ENCODE data around the gene ECI2.
"Not testable (repeated sequence)": the region's sequence is repeated elsewhere in the genome, so short reads cannot be mapped to it uniquely, and the experiment has no call there.

The ECI2 gene

DNA sequence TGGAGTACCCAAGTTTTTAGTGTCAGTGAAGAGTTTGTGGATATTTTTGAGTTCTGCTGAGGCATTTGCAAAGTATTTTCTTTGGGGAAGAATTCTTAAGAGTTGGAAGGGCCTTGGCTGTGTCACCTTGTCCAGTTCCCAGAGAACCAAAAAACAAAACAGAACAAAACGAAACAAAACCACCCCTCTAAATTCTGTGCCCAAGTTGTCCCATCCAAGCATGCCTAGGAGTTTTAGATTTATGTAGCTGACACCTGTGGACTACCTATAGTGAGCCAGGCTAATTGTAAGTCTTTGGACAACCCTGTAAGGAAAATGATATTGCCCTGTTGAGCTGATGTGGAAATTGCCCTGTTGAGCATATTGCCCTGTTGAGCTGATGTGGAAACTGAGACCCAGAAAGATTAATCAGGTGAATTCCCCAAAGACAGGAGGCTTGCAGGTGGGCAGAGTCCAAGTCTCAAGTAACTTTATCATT lies 1.0 kb upstream of the ECI2 start:
- DNase-seq = no peak

DNA sequence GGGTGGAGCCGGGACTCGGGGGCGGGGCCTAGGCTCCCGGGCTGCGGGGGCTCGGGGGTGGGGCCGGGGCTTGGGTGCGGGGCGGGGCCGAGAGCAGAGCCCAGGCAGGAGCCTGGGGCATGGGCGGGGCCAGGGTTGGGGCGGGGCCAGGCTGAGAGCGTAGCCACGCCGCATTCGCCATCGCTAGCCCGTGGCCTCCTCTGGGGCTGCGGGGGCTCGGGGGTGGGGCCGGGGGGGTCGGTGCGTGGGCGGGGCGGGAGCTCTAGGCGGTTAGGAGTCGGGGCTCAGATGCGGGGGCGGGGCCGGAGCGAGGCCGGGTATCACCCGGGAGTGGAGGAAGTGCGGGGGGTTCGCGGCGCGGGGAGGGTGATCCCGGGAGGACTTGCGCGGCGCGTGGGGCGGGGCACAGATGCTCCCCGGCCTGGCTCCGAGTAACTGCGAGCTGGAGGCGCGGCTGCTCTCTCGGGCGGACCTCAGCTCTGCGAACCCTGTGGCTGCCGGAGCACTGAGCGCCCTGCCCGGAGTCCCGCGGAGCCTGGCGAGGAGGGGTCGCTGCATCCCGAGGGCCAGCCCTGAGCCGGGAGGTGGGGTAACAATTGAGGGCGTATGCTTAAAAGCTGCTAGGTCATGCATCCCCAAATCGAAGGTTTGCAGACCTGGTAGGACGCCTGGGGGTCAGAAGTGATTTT lies 434 bp upstream of the ECI2 start:
- DNase-seq = peak; percentile 88 to 91

DNA sequence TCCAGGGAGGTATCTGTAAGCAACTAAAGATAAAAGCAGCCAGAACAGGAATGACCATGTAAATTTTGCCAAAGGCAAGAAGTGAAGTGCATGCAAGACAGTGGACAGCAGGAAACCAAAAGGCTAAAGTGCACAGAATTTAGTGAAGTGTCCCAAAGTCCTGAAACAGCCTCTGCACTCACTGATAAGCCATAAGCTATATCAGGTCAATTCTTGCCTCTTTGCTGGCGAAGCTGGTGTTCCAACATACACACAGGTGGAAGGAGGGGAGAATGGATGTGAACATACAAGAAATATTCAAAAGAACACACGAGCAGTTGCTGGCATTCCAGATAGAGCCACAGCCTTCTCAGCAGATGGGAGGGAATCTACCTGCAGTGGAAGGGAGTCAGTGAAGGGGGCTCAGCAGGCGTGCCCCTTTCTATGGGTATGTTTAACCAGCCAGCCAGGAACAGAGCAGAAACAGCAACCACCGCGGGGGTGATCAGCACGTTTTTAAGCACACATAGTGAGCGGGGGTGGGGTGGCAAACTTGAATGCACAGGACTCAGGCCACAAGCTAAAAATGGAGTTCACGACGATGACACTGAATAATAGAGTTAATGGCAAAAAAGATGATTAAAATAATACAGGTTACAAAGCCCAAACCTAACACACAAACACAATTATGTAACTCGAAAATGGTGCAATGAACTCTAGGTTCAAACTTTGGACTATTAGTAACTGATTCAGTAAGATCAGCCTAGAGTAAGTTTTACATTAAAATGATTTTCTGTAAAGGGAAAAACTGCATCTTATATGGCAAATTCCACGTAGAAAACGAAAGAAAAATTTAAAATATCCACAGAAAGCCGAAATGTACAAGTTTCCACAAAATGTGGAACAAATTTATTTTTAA lies 1.2 kb downstream of the ECI2 start:
- DNase-seq = no peak

DNA sequence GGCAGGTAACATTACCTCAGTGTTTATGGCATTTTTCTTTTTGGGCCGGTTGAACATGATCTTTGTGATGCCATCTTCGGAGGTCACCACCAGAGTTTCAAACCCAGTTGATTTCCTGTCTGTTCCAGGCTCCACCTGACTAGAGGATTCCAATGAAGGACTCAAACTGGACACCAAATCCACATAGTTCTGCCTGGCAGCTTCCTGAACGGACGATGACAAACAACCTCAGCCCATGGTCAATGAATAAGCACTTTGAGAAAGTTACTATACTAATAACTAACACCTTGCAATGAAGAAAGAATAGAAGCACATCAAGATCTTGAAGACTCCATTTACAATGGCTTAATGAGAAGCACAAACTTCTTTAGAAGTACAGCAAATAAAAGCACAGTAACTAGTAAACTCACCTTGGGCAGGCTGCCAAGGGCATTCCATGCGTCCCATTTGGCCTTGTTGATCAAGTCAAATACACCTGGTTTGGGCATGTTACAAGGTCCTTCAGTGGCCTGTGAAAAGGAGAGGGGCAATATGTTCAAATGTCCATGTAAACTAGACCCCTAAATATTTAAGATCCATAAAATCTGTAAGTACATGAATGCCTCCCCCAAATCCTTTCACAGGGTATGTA lies 4.9 kb downstream of the ECI2 start:
- DNase-seq = no peak

DNA sequence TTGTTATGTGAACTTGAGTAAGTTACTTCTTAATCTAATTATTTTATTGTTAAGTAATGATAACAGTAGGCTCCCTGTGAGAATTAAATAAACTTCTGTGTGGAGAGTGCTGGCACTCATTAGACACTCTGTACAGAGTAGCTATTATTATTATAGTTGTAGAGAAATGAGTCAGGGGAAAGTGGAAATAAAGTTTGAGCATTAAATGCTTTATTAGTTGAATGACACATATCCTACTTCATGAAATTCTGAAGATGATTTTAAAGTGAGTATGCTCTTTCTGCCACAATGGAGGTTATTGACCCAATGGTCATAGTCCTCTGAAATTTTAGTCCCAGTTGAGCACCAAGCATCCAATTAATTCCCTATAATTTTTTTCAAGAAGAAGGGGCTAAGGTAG lies 5.9 kb downstream of the ECI2 start:
- DNase-seq = no peak

DNA sequence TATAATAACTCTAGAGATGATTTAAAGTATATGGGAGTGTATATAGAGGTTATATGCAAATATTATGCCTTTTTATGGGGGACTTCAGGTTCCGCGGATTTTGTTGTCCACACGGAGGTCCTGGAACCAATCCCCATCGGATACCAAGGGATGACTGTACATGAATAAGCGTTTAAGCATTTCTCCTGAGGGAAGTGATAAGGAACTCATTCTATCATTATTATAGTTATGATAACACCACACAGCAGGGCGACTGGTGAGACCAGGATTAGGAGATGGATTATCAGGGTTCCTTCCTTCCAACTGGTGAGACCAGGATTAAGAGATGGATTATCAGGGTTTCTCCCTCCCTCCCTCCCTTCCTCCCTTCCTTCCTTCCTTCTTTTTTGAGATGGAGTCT lies 6.6 kb downstream of the ECI2 start:
- DNase-seq = no peak

DNA sequence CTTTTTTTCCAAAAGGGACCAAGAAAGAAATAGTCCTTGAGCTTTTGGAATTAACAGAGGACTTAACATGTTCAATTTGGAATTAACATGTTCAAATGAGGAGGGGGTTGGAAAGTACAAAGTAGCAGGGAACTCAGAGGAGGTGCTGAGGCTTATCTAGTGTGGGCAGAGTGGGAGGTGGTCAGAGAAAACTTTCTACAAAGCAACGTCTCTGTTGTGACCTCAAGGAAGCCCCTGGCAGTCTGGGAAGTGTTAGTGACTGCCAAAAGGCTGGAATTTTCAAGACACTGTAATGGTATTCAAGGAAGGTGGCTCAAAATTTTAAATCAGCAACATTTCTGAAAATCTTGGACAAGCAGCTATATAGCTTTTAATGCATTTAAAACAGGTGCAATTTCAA lies 7.3 kb downstream of the ECI2 start:
- no peak for DNase-seq

DNA sequence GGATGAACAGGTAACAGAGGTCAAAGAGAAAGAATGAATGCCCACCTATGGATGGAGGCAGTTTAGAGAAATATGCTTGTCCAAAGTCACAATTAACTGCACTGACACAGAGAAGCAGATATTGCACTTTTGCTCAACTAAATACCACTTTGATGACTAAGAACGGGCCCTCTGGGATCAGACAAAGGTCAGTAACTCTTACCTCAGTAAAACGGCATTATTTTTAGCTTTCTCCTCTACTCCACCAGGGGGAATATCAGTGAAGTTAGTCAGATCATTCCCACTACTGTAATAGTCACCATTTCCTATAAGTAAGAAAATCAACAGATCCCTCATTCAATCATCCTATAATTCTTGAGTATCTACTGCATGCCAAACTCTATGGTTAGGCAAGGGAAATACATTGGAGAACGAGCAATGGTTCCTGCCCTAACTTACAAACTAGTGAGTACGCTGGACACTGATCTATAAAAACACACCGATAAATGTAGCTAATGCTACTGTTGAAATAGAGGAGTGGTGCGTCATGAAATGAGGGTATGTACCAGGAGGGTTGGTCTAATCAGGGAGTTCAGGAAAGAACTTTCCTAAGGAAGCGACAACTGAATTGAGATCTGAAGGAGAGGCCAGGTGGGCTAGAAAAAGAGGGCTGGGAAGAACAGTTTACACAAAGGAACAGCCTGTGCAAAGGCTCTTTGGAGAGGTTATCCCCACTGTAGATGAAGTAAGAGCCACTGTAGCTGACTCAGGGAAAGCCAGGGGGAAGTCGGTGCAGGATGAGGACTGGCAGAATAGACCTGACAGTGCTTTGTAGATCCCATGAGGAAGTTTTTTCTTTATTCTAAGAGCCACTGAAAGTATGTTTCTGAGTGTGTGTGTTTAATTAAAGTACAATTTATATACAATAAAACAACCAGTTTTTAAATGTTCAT lies 9.2 kb downstream of the ECI2 start:
- DNase-seq = no peak

DNA sequence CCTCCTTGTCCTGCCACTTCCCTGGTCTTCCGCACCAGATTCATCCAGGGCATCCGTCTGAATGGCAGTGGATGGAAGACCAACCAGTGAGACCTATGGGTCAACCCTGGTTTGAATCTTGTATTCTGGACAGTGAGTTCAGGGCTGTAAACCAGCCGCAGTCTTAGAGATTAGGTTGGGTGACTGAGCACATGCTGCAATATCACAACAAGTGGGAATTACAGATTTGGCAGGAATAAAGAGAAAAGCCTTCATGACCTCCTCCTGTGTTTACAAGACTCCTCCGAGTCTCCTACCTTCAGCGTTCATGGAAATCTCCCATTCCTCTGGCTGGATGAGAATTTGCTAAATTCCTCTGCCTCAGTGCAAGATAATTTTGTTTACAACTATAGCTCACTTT lies 9.9 kb downstream of the ECI2 start:
- DNase-seq = no peak

DNA sequence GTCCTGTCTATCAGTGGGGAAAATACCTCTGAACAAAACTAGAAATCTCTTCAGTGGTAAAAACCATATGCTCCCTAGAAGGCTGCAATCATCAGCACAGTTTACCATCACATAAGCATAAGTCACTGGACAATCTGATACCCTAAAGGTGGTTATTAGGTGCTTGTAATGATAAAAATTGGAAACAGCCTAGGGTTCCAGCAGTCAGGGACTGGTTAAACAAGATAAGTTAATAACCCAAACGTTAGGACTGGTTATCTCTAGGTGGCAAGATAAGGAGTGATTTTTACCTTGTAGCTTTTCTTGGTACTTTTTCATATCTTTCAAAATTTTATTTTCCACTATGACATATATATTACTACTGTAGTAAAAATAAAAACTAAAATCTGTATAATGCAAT lies 11.0 kb downstream of the ECI2 start:
- no peak for DNase-seq

DNA sequence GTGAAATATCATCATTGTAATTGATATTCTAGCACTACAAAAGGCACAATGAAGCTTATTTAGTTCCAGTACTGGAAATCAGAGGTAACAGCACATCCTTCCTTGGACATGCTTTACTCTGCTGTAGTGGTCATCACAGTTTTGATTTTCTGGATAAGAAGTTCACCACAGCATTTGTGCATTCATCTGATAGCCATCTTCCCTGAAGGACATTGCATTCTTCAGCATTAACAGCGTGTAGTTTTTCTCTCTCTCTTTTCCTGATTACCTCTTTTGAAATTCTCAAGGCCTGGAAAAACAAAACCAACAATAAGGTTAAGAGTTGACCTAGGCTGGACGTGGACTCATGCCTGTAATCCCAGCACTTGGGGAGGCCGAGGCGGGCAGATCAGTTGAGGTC lies 19.6 kb downstream of the ECI2 start:
- DNase-seq = no peak

DNA sequence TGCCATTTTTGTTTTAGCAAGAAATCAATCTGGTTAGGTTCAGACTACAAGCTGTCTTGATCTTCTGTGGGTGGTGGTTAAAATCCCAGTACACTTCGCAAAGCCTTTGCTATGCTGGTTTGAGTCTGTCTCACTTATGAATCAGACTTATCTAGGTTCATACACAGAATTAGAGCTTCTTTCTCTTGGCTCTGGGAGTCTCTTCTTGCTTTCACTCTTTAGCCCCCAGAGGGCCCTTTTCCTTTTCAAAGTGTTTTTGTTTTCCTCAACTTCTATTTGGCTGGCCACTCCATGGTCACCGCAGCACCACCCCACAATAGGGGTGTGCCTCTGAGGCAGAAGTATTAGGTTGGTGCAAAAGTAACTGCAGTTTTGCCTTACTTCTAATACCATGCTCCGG lies 21.3 kb downstream of the ECI2 start:
- DNase-seq = no peak

DNA sequence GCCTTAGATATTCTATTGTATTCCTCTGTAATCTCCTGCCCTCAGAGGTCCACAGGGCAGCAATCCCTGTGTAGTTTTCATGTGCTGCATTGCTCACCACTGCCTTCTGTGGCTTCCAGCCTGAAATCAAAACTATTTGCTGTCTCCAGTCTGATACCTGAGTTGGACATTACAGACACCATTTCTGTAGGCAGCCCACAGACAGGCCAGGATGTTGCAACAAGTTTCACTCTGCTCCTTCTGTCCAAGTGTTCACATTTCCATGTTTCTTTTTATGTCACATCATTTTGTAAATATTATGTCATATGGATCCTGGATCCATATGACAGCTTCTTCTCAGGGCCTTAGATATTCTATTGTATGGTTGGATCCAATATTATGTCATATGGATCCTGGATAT lies 21.7 kb downstream of the ECI2 start:
- no peak for DNase-seq

DNA sequence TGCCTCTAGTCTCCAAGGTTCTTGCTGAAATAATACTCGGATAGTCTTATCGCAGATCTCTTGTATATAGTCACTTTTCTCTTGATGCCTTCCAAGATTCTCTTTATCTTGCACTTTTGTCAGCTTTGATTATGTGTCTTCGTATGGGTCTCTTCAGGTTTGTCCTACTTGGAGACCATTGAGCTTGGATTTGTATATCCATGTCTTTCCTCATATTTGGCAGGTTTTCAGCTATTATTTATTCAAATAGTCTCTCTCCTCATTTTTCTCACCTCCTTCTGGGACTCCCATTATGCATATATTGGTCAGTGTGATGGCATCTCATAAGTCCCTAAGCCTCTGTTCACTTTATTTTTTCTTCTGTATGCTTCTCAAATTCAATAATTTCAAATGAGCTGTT lies 23.0 kb downstream of the ECI2 start:
- DNase-seq = no peak

DNA sequence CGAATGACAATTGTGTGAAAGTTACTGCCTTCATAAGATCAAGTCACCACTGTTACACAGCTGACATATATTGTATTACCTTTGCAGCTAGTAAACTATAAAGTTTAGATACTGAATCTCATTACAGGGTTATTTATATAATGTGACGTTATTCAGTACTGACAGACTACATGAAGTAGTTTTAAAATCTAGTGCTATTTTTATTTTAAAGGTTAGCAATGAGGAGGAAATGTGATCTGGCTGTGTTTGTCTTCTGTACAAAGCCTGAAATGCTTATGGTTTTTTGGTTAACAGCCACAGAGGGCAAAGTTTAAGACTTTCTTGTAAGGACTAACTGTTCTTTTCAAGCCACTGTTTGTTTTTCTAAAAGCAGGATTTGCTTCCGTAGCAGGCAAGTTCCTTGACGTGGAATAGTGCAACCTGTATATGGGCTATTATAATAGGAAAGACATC lies 26.0 kb downstream of the ECI2 start:
- not testable (repeated sequence) for DNase-seq

DNA sequence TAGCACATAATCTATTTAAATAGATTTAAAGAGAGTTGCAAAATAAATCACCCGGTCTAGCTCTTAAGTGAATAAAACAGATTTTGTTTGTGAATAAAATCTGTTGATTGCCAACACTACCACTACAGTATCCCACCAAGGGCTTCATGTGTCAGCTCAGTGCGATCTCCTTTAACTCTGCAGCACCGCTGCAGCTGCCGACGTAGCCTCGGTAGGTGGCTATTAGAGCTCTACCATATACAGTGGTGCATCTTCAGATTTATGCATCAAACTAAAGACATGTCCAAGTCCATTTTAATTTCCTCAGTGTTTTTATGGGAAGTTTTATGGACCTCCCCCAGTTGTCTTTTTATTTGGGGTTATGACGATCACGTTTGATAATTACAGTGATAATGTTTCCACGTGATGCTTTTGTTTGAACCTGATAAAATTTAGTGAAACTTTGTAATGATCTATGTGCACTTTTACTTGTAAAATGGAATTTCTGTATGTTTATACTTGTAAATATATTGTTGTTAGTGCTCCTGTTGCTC lies 26.7 kb downstream of the ECI2 start:
- DNase-seq = no peak

DNA sequence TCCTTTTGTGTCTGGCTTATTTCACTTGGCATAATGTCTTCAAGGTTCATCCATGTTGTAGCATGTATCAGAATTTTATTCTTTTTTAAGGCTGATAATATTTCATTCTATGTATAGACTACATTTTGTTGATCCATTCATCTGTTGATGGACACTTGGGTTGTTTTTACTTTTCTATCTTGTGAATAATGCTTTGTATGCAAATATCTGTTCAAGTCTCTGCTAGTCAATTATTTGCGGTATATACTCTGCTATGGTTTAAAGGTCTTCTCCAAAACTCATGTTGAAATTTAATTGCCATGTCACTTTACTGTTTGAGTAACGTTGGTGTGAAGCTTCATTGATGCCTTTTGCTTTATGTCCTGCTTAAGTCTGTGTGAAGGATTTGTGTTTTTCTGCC lies 27.5 kb downstream of the ECI2 start:
- DNase-seq = no peak

DNA sequence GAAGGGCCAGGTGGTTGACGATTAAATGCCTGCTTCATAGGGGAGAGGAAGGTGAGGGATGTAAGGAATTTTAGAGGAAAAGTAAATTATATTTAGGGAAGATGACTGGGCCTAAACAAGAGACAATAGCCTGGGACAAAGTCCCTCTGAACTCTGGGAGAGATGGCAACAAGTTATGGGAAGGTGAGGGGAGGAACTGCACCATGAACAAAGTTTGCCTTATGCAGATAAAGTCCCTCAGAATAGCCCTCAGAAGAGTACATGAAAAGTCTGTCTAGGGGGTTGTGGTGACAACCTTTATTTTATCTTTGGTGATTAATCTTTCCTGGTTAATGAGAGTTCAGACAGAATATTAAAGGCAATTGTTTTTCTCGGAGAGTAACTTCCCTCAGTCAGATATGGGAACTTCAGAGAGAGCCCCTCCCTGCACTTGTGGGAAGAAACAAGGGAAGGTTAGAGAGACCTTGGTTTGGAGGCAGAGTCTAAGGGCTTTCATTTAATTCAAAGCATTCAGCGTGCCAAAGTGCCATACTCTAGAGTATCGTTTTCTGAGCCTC lies 29.3 kb downstream of the ECI2 start:
- no peak for DNase-seq

DNA sequence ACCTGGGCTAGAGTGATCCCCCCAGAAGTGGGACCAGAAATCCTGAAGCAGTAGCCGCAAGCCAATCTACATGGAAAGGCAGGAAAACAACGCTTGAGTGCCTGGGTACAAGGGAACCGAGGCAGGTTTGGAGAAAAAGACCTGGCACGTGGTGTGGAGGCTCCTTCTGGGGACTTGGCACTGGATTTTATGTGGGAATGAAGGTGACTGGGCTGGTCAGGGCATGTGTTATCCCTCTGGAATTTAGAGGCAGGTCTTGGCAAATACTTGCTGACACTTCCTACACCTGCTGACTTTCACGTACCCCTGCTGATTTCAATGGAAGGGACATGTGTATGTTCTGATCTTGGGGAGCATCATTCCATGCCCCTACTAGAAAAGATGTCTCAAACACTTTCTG lies 31.4 kb downstream of the ECI2 start:
- DNase-seq = no peak

DNA sequence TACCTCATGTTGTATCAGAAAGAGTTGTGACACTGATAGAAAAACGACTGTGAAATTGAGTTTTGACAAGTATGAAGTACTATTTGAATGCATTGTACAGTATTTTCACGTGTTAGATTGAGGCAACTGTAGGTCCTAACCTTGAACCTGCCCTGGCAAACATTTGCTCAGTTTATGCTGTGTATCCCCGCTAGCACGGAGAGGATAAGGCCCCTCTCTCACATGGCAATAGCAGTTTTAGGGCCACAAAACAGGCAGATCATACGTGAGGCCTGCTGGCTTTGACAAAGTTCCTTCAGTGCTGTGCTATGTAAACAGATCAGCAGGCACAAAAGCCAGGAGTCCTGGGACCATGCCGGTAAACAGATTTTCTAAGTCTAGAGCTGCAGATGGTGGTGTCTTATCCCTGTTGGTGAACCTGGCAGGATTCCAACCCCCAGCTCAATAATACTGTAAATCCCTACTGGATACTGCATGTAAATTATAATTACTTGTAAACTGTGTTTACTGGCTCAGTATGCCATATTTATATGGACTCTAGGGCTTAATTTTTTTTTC lies 32.6 kb downstream of the ECI2 start:
- no peak for DNase-seq

DNA sequence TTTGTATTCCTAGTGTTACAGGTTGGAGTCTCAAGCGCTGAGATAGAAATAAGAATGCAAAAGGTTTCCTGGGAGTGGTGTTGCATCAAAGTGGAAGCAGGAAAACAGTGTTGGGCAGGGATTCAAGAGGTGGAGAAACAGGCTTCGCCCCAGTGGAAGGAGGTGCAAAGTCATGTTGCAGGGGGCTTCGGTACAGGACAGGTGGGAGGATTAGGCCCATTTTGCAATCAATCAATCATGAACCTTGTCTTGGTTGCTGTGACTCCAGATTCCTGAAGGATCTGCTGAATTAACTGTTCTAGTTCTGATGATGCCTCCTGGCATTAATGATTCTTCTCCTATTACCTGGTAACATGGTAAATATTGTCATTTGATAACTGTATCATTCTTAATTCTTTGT lies 34.1 kb downstream of the ECI2 start:
- no peak for DNase-seq

DNA sequence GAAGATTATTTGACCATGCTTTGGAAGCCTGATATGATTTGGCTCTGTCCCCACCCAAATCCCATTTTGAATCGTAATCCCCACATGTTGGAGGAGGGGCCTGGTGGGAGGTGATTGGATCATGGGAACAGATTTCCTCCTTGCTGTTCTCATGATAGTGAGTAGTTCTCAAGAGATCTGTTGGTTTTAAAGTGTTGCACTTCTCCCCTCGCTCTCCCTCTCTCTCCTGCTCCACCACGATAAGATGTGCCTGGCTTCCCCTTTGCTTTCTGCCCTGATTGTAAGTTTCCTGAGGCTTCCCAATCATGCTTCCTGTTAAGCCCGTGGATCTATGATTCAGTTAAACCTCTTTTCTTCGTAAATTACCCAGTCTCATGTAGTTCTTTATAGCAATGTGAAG lies 34.7 kb downstream of the ECI2 start:
- DNase-seq = no peak
